GM18517 (cell line): Measurements from ENCODE around the gene KIZ.
"Not testable (repeated sequence)": the region's sequence is repeated elsewhere in the genome, so short reads cannot be mapped to it uniquely, and the experiment has no call there.

ENCODE experiments used
- ATAC-seq: cut with Tn5 transposase; IDR thresholded peaks from one replicate; pipeline ENCODE4 v1.9.1; 2021; ENCODE audit warnings: mild to moderate bottlenecking, moderate library complexity; ENCODE audit not compliant: unreplicated experiment

Gene KIZ

DNA sequence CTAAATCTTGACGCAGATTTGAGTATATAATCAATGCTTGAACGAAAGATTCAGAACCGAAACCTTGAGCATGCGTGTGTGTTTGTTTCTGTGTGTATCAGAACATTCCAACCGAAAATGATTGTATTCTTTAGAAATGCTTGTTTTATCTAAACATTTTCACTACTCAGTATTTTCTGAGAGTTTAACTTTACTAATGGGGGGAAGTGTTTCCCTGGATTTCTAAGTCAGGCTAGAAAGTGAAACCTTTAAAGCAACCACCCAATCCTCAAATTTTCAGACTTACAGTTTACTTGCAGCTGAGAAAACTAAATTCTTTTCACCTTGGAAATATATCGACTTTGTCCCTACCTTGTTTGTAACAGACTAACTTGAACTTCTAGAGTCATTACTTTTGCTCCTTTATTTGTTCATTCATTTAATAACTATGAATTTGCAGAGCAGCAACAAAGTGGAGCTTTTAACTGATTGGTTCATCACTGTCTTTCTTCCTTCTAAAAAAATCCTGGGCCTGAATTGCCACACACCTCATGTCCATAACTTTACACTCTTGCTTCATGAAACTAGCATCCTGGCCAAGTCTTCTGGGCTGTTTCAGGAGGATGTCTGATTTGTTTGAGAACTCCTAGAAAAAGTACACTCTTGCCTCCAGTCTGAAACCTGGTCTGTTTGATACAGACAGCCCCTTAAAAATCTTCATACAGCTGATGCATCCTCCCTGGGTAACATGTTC is 99.5 kb downstream of the KIZ start:
- no peak for ATAC-seq

DNA sequence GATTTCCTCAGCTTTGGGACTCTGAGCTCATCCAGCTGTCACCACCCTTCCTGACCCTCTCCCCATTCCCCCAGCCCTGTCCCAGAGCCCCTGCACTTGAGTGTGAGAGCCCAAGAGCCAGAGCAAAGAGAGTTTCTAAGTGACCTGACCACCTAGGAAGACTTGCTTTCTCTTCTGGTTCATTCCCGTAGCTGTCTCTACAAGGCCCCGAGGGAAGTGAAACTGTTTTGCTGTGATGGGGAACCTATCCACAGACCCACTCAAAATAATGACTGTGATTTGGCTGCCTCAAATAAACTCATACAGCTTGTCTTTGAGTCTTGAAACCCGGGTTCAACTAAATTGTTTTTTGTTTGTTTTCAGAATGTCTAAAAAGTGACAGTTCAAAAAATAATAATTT is 102.6 kb downstream of the KIZ start:
- no peak for ATAC-seq

DNA sequence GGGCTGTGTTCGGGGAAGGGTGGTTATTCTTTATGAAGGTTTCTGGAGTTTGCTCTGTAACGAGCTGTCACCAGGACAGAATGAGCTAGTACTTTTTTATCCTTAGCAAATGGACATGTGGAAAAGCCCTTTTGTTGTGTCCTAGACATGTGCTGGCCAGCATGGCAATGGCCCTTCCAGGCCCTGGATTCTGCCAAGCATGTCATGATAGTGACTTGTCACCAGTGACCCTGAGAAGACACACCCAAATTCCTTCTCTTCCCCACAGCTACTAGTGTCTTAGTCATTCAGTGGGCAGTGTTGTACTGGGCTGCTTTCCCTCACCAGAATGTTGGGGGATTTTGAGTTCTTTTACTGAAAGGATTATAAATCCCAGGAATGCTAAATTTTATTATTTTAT is 103.3 kb downstream of the KIZ start:
- no peak for ATAC-seq

GRCh38 chr20:21230220-21230619 is 104.3 kb downstream of the KIZ start:
- no peak for ATAC-seq

DNA sequence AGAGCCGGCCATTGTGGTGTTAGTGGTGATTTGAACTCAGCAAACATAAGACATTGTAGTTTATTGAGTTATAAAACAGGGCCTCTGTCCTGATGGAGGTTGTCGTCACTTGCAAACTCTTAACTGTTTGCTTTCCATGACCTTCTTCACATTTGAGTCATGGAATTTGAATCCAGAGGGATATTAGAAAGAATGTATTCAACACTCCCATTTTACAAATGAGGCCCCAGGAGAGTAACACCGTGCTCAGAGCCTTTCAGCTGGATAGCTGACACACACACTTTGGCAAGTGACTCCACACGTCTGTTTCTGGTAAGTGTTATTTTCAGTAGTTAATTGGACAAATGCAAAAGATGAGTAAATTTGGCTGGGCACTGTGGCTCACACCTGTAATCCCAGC is 104.8 kb downstream of the KIZ start:
- no peak for ATAC-seq

- no peak for ATAC-seq
Measured at GRCh38 chr20:21232546-21233280, 106.8 kb downstream of the KIZ start.

DNA sequence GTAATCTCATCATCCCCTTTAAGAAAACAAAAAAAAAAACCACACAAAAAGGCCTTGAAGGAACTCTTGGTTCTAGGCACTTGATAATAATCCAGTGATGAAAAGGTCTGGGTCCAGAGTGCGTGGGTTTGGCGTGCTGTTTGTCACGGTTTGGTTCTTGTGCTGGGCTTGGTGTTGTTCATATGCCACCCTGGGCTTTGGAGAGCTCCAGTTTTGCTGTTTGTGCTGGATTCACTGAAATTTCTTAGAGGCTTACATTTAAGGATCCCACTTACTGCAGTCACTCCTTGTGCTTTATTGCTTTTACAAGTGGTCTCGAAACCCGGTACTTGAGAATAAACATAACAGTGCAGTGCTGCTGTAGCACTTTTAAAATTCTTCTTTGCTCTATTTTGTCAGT is 108.4 kb downstream of the KIZ start:
- ATAC-seq: no peak

DNA sequence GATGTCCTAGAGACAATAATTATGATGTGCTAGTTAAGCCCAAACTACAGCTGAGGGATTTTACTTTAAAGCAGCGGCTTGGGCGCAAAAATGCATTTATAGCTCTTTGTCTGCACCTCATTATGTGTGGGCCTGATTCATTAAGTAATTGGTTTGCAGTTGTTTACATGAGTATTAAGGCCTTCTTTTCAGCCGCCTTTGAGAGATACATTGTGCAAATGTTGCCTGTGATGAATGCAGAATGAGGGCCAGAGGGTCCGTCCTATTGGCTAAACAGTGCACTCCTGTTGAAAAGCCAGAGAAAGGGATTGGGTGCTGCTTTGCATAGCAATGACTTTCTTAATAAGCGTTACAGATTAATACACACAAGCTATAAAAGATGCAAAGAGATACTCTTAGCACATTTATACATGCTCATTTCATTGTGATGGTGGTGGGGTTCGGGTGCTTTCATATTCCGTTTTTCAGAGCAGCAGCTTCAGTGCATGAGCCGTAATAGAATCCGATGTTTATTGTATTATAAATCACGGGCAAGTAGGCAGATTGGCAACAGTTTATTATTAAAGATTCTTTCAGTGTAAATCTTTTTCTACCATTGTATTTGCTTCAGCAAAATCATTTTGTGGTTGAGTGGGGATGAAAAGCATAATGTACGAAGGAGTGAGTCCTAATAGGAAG is 109.1 kb downstream of the KIZ start:
- ATAC-seq: no peak

- no peak for ATAC-seq
Measured at GRCh38 chr20:21235484-21236445, 109.9 kb downstream of the KIZ start.

DNA sequence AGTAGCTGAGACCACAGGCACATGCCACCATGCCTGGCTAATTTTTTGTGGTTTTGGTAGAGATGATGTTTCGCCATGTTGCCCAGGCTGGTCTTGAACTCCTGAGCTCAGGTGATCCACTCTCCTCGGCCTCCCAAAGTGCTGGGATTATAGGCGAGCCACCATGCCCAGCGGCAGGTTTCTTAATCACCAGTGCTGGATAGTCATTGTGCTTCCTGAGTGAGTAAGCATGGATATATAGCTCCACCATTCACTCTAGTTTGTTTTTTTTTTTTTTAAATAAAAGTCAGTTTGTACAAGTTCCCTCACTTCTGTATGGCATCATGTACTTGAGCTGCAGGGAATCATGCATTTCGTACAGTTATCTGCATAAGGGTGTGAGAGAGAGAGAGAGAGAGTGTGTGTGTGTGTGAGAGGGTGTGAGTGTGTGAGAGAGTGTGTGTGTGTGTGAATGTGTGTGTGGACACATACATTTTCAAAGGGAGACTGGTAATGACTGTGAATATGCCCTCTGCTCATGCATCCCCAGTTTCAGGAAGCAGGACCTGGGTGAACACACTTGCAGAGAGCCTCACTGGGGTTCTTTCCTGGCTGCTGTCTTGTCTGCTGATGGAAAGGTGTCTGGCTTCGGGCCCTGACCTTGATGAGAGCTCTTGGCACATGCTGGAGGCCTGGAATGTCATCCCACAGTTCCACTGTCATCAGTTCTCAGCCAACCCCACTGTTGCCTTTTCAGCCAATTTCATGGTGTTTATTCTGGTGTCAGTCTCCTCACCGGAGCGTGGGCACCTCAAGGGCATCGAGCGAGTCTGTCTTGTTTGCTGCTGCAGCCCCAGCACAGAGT is 112.3 kb downstream of the KIZ start:
- ATAC-seq: no peak

DNA sequence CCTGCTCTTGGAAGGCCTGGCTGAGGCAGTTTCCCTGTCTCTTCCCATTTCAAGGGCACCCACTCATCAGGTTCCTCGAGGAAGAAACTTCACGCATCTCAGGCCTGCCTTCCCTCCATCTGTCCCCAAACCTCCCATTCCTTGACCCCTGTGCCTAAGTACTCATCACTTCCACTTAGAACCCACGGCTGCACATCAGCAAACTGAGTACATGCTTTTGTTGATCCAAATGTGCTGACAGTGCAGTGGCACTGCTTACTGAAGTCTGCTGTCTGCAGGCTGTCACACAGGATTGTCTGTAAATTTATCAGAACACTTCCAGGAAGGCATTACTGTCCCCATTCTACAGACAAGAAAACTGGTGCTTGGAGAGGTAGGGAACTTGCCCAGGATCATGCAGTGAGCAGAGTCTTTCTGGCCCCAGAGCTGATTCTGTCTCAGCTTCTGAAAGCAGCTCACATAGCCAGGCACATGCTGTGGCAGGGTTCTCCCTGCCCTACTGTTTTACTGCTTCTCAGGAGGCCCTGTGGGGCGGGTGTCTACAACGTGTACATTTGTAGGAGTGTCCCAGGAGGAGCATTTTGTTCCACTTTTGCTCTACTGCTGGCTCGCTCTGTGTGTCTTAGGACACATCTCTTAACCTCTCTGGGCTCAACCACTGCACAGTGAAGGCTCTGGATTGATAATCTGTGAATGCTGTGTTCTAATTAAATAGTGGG is 113.1 kb downstream of the KIZ start:
- ATAC-seq: no peak

DNA sequence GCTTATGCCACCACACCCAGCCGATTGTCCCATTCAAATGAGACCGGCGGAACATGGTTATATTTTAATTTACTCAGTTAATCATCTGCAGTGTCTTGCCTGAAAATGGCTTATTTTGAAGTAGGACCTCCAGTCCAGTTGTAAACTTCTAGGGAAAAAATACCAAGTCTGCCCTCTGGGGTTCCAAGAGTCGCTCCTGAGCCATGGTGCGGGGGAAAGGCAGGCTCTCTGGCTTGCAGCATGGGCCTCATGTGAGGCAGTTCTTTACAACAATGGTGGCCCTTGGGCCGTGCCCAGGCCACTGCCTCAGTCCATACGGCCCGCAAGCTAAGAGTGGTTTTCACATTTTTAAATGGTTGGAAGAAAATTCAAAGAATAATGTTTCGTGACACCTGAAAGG is 114.5 kb downstream of the KIZ start:
- no peak for ATAC-seq

GRCh38 chr20:21241406-21241805 is 115.5 kb downstream of the KIZ start:
- ATAC-seq: no peak

DNA sequence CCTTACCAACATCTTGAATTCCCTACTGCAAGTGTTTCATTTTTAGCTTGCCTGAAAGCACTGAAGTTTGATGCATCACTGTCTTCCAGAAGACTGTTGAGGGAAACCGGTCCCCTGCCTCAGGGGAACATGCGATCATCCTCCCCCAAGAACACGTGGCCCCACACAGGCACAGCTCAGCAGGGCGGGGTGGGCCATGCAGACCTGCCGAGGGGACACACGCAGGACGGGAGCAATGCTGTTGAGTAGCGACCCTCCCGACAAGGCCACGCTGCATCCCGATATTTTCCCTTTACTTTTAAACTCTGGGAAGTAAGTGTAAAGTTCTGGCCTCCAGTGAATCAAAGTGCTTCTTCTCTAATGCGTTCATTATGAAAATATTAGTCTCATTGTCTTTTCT is 117.9 kb downstream of the KIZ start:
- ATAC-seq: no peak

- ATAC-seq: no peak
Measured at GRCh38 chr20:21244808-21245207, 118.9 kb downstream of the KIZ start.

- no peak for ATAC-seq
Measured at GRCh38 chr20:21246161-21246560, 120.3 kb downstream of the KIZ start.

DNA sequence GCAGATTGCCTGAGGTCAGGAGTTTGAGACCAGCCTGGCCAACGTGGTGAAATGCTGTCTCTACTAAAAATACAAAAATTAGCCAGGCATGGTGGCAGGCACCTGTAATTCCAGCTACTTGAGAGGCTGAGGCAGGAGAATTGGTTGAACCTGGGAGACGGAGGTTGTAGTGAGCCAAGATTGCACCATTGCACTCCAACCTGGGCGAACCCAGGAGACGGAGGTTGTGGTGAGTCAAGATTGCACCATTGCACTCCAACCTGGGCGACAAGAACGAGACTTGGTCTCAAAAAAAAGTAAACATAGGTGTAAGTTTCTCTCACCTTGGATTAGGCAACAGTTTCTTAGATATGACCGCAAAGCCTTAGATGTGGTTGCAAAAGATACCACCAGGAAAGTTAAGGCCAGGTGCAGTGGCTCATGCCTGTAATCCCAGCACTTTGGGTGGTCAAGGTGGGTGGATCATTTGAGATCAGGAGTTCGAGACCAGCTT is 121.8 kb downstream of the KIZ start:
- ATAC-seq: not testable (repeated sequence)

GRCh38 chr20:21251278-21251677 is 125.4 kb downstream of the KIZ start:
- ATAC-seq: no peak

- ATAC-seq: no peak
Measured at GRCh38 chr20:21257192-21257591, 131.3 kb downstream of the KIZ start.
